Mucosa of rectum (tissue), 2 donors: ENCODE measurements around the gene FAM3C.
"Not testable (repeated sequence)": the region's sequence is repeated elsewhere in the genome, so short reads cannot be mapped to it uniquely, and the experiment has no call there.

Source experiments
- H3K27ac ChIP-seq, 2 donors: one replicate each; pipeline ENCODE4 v1.7.0; 2013; ENCODE audit warnings: inconsistent platforms in 2 of 2, low read depth in 2 of 2, low read length in 2 of 2
- H3K27me3 ChIP-seq, 2 donors: one replicate each; pipeline ENCODE4 v1.7.0; 2013; ENCODE audit warnings: low read length in 2 of 2; ENCODE audit not compliant: control insufficient read depth in 2 of 2, insufficient read depth in 2 of 2
- H3K36me3 ChIP-seq, 2 donors: one replicate each; pipeline ENCODE4 v1.7.0; 2013; ENCODE audit warnings: low read length in 2 of 2; ENCODE audit not compliant: control insufficient read depth in 2 of 2, insufficient read depth in 2 of 2
- H3K4me1 ChIP-seq, 2 donors: one replicate each; pipeline ENCODE4 v1.7.0; 2013; ENCODE audit warnings: low read length in 2 of 2, mild to moderate bottlenecking in 1 of 2; ENCODE audit not compliant: control insufficient read depth in 2 of 2, insufficient read depth in 2 of 2
- H3K4me3 ChIP-seq, 2 donors: one replicate each; pipeline ENCODE4 v1.7.0; 2013; ENCODE audit warnings: low read length in 2 of 2
- H3K9ac ChIP-seq, 2 donors: one replicate each; pipeline ENCODE4 v1.7.0; 2013; ENCODE audit warnings: low read length in 2 of 2, low read depth in 1 of 2, mild to moderate bottlenecking in 1 of 2
- H3K9me3 ChIP-seq, 2 donors: one replicate each; pipeline ENCODE4 v1.7.0; 2013; ENCODE audit warnings: low read length in 2 of 2; ENCODE audit not compliant: control insufficient read depth in 2 of 2
- donor health status: healthy.
- donor health status: Normal muscosa, but diverticular disease.

FAM3C gene

DNA sequence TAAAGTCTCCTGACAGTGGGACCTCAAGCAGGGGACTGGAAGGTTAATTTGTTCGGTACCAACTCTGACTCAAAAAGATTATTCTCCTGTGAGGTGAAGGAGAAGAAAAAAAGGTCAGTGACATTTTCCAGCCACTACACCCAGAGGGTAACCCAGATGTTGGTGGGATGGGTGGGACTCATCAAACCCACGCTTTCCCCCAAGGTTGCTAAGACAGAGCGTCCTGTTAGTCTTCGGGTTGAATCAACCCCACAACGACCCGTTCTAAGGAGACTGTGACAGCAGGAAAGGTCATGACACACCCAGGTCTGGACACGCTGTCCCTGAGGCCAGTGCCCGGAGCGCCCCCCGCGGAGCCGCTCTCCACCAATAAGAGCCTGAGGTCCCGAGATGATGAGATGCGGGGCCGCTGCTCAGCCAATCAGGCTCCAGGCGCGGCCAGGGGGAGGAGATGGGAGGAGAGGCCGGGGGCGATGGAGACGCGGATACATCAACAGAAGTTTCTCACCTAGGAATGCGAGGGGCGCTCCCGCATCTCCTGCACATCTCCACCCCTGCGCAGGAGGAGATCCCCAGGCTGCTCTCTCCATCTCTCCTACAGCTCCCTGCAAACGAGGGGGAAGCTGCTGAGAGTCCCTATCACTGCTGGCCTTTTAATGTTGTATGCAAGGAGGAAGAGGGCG, 67.5 kb downstream of the FAM3C start, which contains the start of gene WNT16:
TSS of gene WNT16 (plus strand) at position 493 of the 683 bp plus-strand sequence. CDS start 293 bp downstream, outside the sequence.
- Histone ChIP-seq H3K27me3 (peaks cover 28 to 42% of the 10 kb centered on the region in 2 donors), H3K4me1 (peaks cover 11 to 12% of the 10 kb centered on the region in 2 donors), H3K9me3 (no peaks in the 10 kb centered on the region), H3K9ac (no peak within 1 kb of the TSS), H3K36me3 (no peaks in the 10 kb centered on the region), H3K4me3 (peak within 1 kb of the TSS; percentile 63 to 70), H3K27ac (no peak within 1 kb of the TSS)

DNA sequence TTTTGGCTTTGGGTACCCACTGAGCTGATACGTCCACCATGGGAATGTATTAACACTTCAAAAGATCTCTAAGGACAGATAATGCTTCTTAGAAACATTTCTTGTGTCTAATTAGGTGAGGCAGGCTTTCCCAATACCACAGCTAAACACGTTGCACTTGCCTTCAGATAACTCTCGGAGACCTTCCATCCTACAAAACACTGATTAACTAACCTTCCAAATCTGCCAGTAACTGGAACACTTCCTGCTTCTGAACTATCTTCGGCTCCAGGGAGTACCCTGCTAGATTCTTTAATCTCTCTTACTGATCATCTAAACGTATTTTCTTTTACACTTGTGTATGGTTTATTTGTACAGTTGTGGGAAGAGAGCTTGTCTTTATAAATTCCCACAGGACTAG, 68.4 kb downstream of the FAM3C start:
- Histone ChIP-seq H3K4me1 (peaks cover 11 to 12% of the 10 kb centered on the region in 2 donors), H3K27me3 (peaks cover 28 to 42% of the 10 kb centered on the region in 2 donors), H3K4me3 (no peak overlapping the region), H3K36me3 (no peaks in the 10 kb centered on the region), H3K27ac (no peak overlapping the region), H3K9ac (no peak overlapping the region), H3K9me3 (no peaks in the 10 kb centered on the region)

DNA sequence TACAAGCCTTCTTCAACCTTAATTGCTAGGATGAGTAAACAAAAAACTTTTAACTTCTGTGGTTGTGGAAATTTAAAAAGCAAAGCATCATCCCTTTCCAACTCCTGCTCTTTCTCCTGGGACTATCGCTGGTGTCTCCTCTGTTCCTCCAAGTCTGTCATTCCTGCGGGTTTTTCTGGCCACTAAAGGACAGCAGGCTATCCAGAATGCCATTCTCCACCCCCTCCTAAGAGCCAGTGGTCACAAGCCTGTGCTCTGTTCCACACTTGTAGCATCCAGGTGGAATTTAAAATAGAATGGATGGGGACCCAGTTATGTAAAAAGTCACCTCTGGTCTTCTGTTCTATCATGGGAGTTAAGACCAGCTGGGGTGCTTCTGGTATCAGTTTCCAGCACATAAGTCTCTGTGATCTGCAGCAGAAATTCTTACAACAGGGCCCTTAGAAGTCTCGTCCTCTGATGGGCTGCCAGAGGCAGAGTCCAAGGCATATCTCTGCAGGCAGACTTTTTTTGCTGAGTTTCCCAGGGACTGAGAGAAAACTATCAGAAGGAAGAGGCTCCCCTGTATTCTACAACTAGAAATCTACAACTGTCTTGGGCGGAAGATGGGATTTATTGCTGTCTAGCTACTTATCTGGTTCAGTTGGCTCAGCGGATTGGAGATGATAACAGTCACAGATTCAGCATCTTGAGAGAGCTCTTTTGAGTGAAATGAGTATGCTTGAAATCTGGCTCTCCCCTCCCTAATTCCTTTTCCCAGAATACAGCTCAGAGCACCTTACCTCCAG, 72.4 kb downstream of the FAM3C start:
- H3K4me1 ChIP-seq = no peaks in the 10 kb centered on the region

DNA sequence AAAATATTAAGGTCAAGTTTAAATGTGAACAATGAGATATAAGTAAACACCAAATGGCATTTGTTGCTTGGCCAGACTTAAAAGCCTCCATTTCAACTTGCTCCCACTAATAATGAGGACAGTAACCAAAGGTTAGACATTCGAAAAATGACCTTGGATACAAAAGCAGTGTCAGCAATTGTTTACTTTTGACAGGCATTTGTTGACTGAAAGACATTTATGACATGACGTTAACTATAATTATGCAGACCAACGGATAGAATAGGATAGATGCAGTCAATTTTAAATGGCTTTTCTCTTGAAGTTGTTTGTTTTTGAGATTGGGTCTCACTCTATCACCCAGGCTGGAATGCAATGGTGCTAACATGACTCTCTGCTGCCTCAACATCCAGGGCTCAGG, 73.6 kb downstream of the FAM3C start:
- Histone ChIP-seq H3K4me1 (no peaks in the 10 kb centered on the region), H3K9me3 (no peaks in the 10 kb centered on the region), H3K27ac (no peak overlapping the region), H3K9ac (no peak overlapping the region), H3K4me3 (no peak overlapping the region), H3K36me3 (no peaks in the 10 kb centered on the region), H3K27me3 (no peaks in the 10 kb centered on the region)

More for the DNA sequence above, 72.4 kb downstream of the FAM3C start:
- H3K9me3 ChIP-seq = no peaks in the 10 kb centered on the region
- H3K36me3 ChIP-seq = no peaks in the 10 kb centered on the region
- H3K27me3 ChIP-seq = peaks cover 7 to 11% of the 10 kb centered on the region in 2 donors
- no peak overlapping the region for H3K9ac ChIP-seq
- no peak overlapping the region for H3K27ac ChIP-seq
- no peak overlapping the region for H3K4me3 ChIP-seq

DNA sequence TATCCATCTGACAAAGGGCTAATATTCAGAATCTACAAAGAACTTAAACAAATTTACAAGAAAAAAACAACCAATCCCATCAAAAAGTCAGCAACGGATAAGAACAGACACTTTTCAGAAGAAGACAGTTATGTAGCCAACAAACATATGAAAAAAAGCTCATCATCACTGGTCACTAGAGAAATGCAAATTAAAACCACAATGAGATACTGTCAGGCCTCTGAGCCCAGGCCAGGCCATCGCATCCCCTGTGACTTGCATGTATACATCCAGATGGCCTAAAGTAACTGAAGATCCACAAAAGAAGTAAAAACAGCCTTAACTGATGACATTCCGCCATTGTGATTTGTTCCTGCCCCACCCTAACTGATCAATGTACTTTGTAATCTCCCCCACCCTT, 80.9 kb downstream of the FAM3C start:
- not testable (repeated sequence) for H3K4me1 ChIP-seq

DNA sequence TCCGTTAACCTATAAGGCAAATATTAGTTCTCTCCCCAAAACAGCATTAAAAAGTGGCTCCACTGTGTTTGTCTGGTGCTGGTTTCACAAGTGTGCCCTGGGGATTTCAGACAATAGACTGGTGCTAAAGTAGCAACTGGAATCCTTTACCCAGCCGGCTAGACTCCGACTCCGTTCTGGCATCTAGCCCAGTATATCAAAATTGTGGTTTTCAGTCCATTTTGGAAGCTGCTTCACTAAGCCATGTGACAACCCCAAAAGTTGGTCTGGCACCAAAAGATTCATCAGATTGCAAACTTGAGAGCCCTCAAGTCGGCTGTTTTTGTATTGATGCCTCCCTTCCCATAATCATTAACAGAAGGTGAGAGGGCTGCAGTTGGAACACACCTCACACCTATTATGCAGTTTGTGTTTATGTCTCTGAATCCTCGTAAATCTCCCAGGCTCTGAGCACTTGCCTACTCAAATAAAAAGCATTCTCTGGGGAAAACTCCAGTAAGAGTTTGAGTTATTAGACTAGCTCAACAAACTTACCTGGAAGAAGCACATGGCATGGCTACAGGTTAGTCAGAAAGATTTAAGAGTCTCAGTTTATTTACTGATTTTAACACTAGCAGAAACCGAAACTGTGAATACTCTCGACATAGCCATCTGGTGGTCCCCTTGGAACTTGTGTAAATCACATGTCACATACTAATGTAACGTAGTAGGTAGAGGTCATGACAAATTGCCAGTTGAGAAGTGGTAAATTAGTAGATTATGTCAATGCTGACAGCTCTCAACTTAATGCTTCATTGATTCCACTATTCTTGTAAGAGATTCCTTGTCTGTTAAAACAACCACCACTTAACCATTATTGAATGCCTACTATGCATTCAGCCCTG, 82.1 kb downstream of the FAM3C start:
- H3K27me3 ChIP-seq = no peaks in the 10 kb centered on the region
- no peaks in the 10 kb centered on the region for H3K36me3 ChIP-seq
- H3K4me3 ChIP-seq = peak overlapping the region; percentile 6 to 39
- H3K27ac ChIP-seq = peak overlapping the region; percentile 49
- peaks cover 5 to 6% of the 10 kb centered on the region in 2 donors for H3K4me1 ChIP-seq
- no peak overlapping the region for H3K9ac ChIP-seq
- H3K9me3 ChIP-seq = no peaks in the 10 kb centered on the region

More for the DNA sequence above, 80.9 kb downstream of the FAM3C start:
- not testable (repeated sequence) for H3K27me3 ChIP-seq, H3K27ac ChIP-seq, H3K4me3 ChIP-seq, H3K9me3 ChIP-seq, H3K9ac ChIP-seq, H3K36me3 ChIP-seq

DNA sequence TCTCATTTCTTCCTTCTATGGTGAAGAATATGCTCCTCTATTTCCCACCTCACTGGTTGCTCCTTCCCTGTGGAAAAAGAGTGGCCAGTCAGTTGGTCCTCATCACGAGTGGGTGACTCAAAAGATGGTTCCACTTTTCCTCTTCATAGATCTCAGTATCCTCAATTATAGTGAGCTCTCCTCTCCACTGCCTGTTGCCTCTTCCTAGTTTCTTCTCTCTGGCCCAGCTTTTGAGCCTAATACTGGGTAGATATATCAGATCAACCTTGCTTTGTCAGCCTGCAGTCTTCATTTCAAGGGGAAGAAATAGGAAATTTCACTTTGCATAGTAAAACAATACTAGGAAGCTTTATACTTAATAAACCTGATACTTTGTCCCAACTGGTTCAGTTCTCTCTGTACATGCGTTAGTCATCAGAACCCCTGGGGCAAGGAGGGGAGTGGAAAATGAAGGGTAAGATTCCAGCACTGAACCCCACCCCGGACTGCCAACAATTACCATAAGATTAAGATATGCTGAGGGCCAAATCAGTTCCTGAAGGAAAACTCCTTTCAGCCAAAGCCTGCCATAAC, 82.8 kb downstream of the FAM3C start:
- peak overlapping the region; percentile 49 for H3K27ac ChIP-seq
- H3K9ac ChIP-seq = no peak overlapping the region
- H3K4me3 ChIP-seq = peak overlapping the region; percentile 6 to 39
- H3K9me3 ChIP-seq = no peaks in the 10 kb centered on the region
- H3K36me3 ChIP-seq = no peaks in the 10 kb centered on the region
- peaks cover 5 to 6% of the 10 kb centered on the region in 2 donors for H3K4me1 ChIP-seq
- H3K27me3 ChIP-seq = no peaks in the 10 kb centered on the region

DNA sequence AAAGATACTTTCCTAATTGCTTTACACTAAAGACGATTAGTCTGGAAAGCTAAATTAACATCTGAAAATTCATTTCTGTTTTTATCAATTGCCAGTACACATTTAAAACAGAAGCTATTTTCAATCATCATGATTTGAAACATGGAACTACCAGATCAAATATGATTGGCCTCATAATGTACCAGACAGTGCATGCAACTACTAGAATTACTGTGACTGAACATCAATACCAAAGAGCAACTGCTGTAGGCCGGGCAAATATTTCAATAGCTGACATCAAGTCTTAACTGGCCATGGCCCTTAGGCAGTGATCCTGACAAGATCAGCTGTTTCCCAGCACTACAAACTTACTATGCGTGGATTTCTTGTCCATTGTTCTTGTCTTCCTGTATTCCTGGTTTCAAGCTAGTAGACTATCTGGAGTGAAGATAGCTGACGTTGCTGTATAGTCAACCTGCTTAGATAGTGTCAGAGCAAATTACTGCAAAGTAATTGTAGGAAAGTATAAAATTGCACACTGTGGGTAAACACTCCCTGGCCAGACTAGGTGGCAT, 89.0 kb downstream of the FAM3C start:
- no peak overlapping the region for H3K27ac ChIP-seq
- no peak overlapping the region for H3K9ac ChIP-seq
- H3K4me3 ChIP-seq = no peak overlapping the region
- H3K4me1 ChIP-seq = no peaks in the 10 kb centered on the region
- H3K36me3 ChIP-seq = no peaks in the 10 kb centered on the region
- H3K9me3 ChIP-seq = no peaks in the 10 kb centered on the region
- H3K27me3 ChIP-seq = no peaks in the 10 kb centered on the region

DNA sequence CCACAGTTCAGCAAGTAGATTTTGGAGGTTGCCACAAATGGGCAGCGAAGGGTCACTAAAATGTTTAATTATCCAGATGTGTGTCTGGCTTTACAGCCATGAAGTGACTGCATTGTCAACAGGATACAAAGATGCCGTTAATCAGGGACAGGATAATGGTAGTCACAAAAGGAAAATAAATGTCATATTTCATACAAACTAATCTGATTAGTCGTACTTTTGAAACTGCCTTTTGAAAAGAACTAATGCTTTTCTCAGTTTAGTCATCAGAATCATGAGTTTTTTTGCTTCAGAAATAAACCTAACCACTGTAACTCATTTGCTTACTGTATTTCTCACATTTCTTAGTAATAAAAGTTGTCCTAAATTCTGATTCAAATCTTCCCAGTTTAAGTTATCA, 89.5 kb downstream of the FAM3C start:
- Histone ChIP-seq H3K4me3 (no peak overlapping the region), H3K27ac (no peak overlapping the region), H3K36me3 (no peaks in the 10 kb centered on the region), H3K27me3 (no peaks in the 10 kb centered on the region), H3K4me1 (no peaks in the 10 kb centered on the region), H3K9me3 (no peaks in the 10 kb centered on the region), H3K9ac (no peak overlapping the region)
